Measurements from ENCODE around the gene ASB7.

The ASB7 gene

GRCh38 chr15:100598655-100599054 lies 3.7 kb upstream of the ASB7 start:
- DNase-seq: no peak

GRCh38 chr15:100601163-100601562 lies 1.2 kb upstream of the ASB7 start:
- peak; percentile 40 to 49 for DNase-seq

DNA sequence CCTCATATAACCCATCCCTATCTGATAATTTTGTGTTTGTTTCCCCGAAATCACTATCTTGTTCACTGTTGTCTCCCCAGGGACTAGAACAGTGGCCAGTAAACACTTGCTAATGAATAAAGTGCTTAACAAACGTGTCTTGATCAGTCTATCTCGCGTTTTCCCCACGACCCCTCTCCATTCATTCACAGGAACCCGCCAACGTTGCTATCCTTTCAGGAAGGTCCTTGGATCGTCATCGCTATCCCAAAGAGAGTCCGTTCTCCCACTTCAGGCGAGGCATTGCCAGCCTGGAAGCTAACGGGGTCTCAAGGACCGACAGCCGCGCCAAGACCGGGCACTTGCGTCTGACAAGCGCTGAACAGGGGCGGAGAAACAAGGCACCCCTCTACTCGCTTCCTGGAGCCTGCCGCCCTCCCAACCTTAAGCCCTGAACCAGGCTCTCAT lies 749 bp upstream of the ASB7 start:
- DNase-seq: no peak

DNA sequence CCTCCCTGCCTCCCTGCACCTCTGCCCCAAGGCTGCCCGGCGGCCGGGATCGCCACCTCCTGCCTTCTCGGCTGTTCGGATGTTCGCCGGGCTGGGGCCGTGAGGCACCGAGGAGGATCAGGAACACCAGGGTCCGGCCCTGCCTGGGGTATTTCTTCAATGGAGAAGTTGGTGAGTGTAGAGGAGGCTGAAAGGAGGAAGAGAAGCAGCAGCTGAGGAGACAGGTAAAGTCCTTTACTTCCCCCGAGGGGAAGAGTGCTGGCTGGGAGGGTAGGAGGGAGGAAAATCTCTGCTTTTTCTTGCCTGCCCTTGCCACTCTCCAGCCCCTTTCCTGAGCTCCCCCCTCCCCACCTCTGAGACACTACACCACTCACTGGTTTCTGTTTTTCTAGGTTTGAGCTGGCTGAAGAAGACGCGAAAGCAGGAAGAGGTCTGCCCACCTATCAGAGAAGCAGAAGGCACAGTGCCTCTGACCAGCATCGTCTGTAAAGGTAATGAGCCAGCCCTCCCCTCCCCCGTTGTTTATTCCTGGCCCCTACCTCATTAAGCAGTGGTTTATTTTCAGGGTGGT lies 519 bp downstream of the ASB7 start:
- DNase-seq: peak in 1 of 2 donors; percentile 11

DNA sequence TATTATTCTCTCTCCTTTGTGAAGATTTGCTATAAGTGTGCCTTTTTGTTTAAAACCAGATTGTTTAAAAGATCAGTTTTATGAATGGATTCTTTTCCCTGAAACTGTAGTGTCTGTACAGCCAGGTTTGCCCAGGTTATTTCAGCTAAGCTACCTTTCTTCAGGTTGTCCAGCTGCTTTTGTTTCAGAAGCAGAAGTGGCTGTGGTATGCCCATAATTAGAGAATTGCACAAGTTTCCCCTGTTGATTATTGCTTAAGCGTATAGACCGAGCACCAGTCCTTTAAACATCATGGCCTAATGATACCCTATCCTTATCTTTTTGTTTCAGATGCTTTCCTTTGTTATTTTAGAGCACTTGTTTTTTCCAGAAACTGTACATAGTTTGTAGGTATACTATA lies 10.2 kb downstream of the ASB7 start:
- DNase-seq: peak in 1 of 2 donors; percentile 23

- no peak for DNase-seq
Measured at GRCh38 chr15:100613208-100613607, 10.8 kb downstream of the ASB7 start.

DNA sequence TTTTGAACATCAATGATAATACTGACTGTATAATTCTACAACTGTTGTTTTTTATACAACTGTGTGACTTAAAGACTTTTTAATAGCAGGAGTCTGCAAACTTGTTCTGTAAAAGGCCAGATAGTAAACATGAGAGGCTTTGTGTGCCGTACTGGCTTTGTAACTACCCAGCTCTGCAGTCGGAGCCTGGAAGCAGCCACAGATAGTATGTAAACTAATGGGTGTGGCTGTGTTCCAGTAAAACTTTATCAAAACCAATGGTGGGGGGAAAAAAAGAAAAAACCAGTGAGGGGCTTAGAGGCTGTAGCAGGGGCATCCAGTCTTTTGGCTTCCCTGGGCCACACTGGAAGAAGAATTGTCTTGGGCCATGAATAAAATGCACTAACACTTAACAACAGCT lies 11.9 kb downstream of the ASB7 start:
- DNase-seq: no peak

GRCh38 chr15:100614918-100615317 lies 12.5 kb downstream of the ASB7 start:
- DNase-seq: no peak

- no peak for DNase-seq
Measured at GRCh38 chr15:100615801-100616200, 13.4 kb downstream of the ASB7 start.

GRCh38 chr15:100616700-100617099 lies 14.3 kb downstream of the ASB7 start:
- DNase-seq: no peak

DNA sequence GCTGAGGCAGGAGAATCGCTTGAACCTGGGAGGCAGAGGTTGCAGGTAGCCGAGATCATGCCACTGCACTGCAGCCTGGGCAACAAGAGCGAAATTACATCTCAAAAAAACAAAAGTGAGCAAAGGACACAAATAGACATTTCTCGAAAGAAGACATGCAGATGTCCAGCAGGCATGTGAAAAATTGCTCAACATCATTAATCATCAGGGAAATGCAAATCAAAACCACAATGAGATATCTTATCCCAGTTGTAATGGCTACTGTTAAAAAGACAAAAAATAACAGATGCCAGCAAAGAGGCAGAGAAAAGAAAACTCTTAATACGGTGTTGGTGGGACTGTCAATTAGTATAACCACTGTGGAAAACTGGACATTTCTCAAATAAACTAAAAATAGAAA lies 20.9 kb downstream of the ASB7 start:
- peak; percentile 44 to 55 for DNase-seq

GRCh38 chr15:100627789-100628395 lies 25.5 kb downstream of the ASB7 start:
- DNase-seq: peak; percentile 56 to 91

DNA sequence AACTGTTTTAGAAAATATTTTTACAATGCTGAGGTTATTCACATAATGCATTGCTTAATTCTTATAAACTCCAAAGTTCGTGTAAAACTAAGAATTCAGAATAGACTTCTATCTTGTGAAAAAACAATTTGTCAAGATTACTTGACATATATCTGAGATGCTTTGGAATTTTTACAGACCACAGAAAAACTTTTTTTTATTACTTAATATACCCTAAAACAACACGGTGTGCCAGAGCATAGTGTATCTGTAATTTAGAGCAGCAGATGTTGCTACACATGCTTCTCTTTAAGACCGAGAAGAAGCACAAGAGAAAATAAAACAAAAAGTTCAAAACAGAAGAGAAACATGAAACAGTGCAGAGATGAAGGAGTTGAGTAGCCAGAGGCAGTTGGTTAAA lies 26.4 kb downstream of the ASB7 start:
- no peak for DNase-seq

DNA sequence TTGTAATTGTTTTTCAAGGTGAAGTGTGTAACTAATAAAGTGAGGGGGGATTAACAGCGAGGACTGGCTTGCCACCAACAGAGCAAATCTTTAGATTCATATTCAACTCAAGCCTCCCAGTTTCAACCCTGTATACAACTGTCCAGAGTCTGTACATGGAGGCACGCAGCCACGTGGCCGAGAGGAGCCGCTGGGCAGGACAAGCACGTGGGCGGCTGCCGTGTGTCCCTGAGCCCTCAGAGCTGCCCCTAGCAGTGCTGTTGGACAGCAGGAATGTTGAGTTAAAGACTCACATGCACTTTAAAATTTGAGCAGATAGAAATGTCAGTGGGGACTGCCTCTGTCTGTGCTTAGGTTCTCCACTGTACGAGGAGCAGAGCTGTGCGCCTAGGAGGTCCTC lies 29.4 kb downstream of the ASB7 start:
- no peak for DNase-seq

DNA sequence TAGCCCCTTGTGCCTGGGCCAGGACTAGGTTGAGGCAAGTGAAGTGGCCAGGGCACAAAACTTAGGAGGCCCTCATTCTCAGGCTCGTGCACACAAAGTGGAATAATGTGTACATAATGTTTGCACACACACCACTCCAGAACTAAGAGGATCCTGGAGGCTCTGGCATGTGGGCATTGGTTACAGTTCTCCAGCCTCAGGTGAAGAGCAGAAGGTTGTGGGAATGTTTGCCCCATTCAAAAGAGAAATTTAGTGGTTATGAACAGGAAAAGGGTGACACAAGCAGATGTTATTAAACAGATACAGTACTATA lies 31.3 kb downstream of the ASB7 start:
- DNase-seq: no peak

GRCh38 chr15:100635406-100636071 lies 33.1 kb downstream of the ASB7 start:
- no peak for DNase-seq

DNA sequence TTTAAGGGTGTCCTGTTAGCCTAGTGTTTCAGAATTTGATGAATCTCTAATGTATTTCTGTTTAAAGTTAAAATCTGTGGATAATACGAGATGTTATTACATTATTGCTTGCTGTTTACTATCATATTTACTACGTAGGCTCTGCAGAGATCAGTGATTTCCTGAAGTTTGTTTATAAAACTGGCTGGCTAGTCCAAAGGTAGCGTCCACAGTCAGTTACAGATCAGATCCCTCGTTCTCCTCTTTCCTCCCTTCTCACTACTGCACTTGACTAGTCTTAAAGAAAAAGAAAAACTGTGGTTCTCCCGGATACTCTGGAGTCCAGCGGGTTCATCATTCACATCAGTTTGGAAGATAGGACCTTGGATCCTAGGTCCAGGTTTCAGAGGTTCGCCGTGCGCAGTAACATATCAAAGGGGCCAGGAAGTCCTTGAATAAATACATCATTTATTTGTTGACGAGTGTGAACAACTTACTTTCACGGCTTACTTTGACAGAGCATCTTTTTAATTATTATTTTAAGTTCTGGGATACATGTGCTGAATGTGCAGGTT lies 35.9 kb downstream of the ASB7 start:
- no peak for DNase-seq

- DNase-seq: peak; percentile 84 to 87
Measured at GRCh38 chr15:100642213-100642949, 40.0 kb downstream of the ASB7 start.

DNA sequence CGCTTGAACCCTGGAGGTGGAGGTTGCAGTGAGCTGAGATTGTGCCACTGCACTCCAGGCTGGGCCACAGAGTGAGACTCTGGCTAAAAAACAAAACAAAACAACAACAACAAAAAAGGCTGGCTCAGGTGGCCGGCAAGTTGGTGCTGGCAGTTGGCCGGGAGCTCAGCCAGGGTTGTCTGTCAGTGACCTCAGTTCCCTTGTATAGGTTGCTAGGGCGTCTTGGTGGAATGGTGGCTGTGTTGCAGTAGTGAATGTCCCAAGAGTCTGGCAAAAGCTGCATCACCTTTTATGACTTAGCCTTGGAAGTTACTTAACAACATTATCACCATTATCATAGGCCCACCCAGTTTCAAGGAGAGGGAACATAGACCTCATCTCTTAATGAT lies 40.6 kb downstream of the ASB7 start:
- no peak for DNase-seq

GRCh38 chr15:100645671-100646070 lies 43.3 kb downstream of the ASB7 start:
- peak; percentile 69 to 71 for DNase-seq

GRCh38 chr15:100648951-100649350 lies 46.6 kb downstream of the ASB7 start:
- DNase-seq: no peak

DNA sequence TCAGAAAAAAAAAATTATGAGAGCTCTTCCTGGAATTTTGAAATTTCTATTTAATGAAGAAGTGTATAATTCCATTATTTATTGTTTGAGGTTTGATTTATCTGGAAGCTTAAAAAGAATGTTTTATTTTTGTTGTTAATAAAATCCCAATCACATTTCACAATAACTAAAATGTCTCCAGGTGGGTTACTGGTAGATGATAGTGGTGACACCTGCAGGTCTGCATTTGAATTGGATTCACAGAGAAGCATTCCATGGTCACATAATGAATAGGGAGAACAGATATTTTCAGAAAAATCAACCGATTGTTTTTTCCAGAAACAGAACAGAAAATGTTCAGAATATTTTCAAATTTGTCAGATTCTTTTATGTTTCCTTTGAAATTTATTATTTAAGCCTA lies 48.3 kb downstream of the ASB7 start:
- no peak for DNase-seq

GRCh38 chr15:100651253-100651652 lies 48.9 kb downstream of the ASB7 start:
- DNase-seq: no peak

GRCh38 chr15:100652116-100652515 lies 49.7 kb downstream of the ASB7 start:
- DNase-seq: no peak

Measured in inflammatory macrophage treated with lipopolysaccharide for 1 hour (primary cell).